Tibial nerve (tissue), 4 donors: ENCODE results near the gene CDH5. TPM values are rescaled to one million over a fixed set of nuclear protein-coding genes. Genes with fewer than 3 reads are reported as not detected.

Source experiments
- DNase-seq, 2 donors: peaks; one replicate each; pipeline ENCODE4 v3.0.0-alpha.2; 2019; ENCODE audit warnings: low spot score in 2 of 2
- H3K27ac ChIP-seq, 4 donors: fragments of 200-600 bp; sonication (generic) in 3 of 4; one replicate each; pipeline ENCODE4 v1.5.1; 2017 to 2019; ENCODE audit warnings: mild to moderate bottlenecking in 1 of 4
- H3K27me3 ChIP-seq, 2 donors: fragments of 200-600 bp; sonication (generic) in 1 of 2; one replicate each; pipeline versions ENCODE4 v1.5.1 to v1.6.0; 2017 to 2019
- H3K36me3 ChIP-seq, 3 donors: fragments of 200-600 bp; sonication (generic); one replicate each; pipeline ENCODE4 v1.5.1; 2018 to 2019
- H3K4me1 ChIP-seq, 4 donors: fragments of 200-600 bp; sonication (generic) in 3 of 4; one replicate each; pipeline ENCODE4 v1.5.1; 2017 to 2019
- H3K4me3 ChIP-seq, 4 donors: fragments of 200-600 bp; sonication (generic) in 3 of 4; one replicate each; pipeline ENCODE4 v1.5.1; 2017 to 2019; ENCODE audit warnings: mild to moderate bottlenecking in 1 of 4, moderate library complexity in 1 of 4
- H3K9me3 ChIP-seq, 4 donors: fragments of 200-600 bp; sonication (generic) in 3 of 4; one replicate each; pipeline ENCODE4 v1.5.1; 2017 to 2019
- CTCF ChIP-seq, 5 experiments: fragments of 200-600 bp in 3 of 5; fragments of 450-650 bp in 2 of 5; sonication (generic) in 3 of 5; IDR thresholded peaks; one replicate each; pipeline ENCODE4 v1.5.1; 2016 to 2019; ENCODE audit warnings: antibody characterized with exemption in 5 of 5, mild to moderate bottlenecking in 3 of 5, moderate library complexity in 2 of 5
- EP300 ChIP-seq, 2 donors: sonication (generic); formaldehyde crosslinking; IDR thresholded peaks; one replicate each; pipeline ENCODE4 v1.6.1; 2017; ENCODE audit warnings: antibody characterized with exemption in 2 of 2, mild to moderate bottlenecking in 1 of 2
- POLR2A ChIP-seq, 2 donors: fragments of 450-650 bp; IDR thresholded peaks; one replicate each; pipeline ENCODE4 v1.6.1; 2017; ENCODE audit warnings: antibody characterized with exemption in 2 of 2, mild to moderate bottlenecking in 2 of 2, moderate library complexity in 2 of 2
- WGBS, 2 donors: methylation state at CpG; one replicate each; pipeline ENCODE4 v1.1.5; 2018; 5-methylcytosine and 5-hydroxymethylcytosine counted together
- total RNA-seq, 4 donors: library from RNA; depleted of rRNA; stranded (reverse); fragments of >200 nt; gene quantifications; one replicate each; pipeline ENCODE4 v1.1.0, GENCODE V29; 2016

CDH5 gene
- 10 to 100 TPM; 47.3 to 79.3 (median 67.0) TPM for total RNA-seq

GRCh38 chr16:66366433-66367299 is at the start of gene CDH5:
CDH5 (plus strand) TSS chr16:66366691; CDS start chr16:66379338, 12,647 bp downstream.
- Histone ChIP-seq H3K27ac (peak within 1 kb of the TSS; percentile 58 to 91 (median 74)), H3K36me3 (no peaks in the 10 kb centered on the region), H3K4me3 (peak within 1 kb of the TSS; percentile 16 to 53 (median 21)), H3K27me3 (peaks cover 0 to 22% of the 10 kb centered on the region in 2 donors), H3K9me3 (no peaks in the 10 kb centered on the region), H3K4me1 (peaks cover 0 to 69% (median 16%) of the 10 kb centered on the region in 4 donors)
- TF ChIP-seq CTCF (IDR thresholded peaks at IDR 0.05) = no peak
- TF ChIP-seq EP300 (IDR thresholded peaks at IDR 0.05) = peak in 1 of 2 donors; percentile 63
- TF ChIP-seq POLR2A (IDR thresholded peaks at IDR 0.05) = peak in 1 of 2 donors; percentile 32
- peak; percentile 44 to 65 for DNase-seq
- WGBS, 2 donors = 51 to 68% methylated on average over 17 to 19 of the region's 25 CpGs

GRCh38 chr16:66318505-66318904 is 48.0 kb upstream of the CDH5 start:
- DNase-seq = no peak
- peaks cover 0 to 13% (median 3%) of the 10 kb centered on the region in 4 donors for H3K4me1 ChIP-seq
- TF ChIP-seq CTCF (IDR thresholded peaks at IDR 0.05) (no peak), EP300 (IDR thresholded peaks at IDR 0.05) (no peak), POLR2A (IDR thresholded peaks at IDR 0.05) (no peak)
- H3K36me3 ChIP-seq = no peaks in the 10 kb centered on the region
- 82 to 96% methylated on average over 1 of the region's 1 CpG for WGBS, 2 donors
- no peaks in the 10 kb centered on the region for H3K27me3 ChIP-seq
- H3K4me3 ChIP-seq = no peak overlapping the region
- H3K27ac ChIP-seq = no peak overlapping the region
- H3K9me3 ChIP-seq = no peaks in the 10 kb centered on the region

- no peak for DNase-seq
- no peaks in the 10 kb centered on the region for H3K9me3 ChIP-seq
- H3K27me3 ChIP-seq = no peaks in the 10 kb centered on the region
- no peaks in the 10 kb centered on the region for H3K36me3 ChIP-seq
- TF ChIP-seq CTCF (IDR thresholded peaks at IDR 0.05) = no peak
- no peak for TF ChIP-seq EP300 (IDR thresholded peaks at IDR 0.05)
- no peak for TF ChIP-seq POLR2A (IDR thresholded peaks at IDR 0.05)
- H3K4me3 ChIP-seq = no peak overlapping the region
- no peak overlapping the region for H3K27ac ChIP-seq
- no peaks in the 10 kb centered on the region for H3K4me1 ChIP-seq
Observed at GRCh38 chr16:66320774-66321173, 45.7 kb upstream of the CDH5 start.

- Histone ChIP-seq H3K9me3 (no peaks in the 10 kb centered on the region), H3K27me3 (no peaks in the 10 kb centered on the region), H3K4me1 (peaks cover 0 to 9% (median 0%) of the 10 kb centered on the region in 4 donors), H3K27ac (no peak overlapping the region), H3K4me3 (no peak overlapping the region), H3K36me3 (no peaks in the 10 kb centered on the region)
- DNase-seq = no peak
- 57 to 61% methylated on average over 4 of the region's 4 CpGs for WGBS, 2 donors
- no peak for TF ChIP-seq EP300 (IDR thresholded peaks at IDR 0.05)
- no peak for TF ChIP-seq POLR2A (IDR thresholded peaks at IDR 0.05)
- no peak for TF ChIP-seq CTCF (IDR thresholded peaks at IDR 0.05)
Observed at GRCh38 chr16:66322174-66322573, 44.3 kb upstream of the CDH5 start.

GRCh38 chr16:66324815-66325515 is 41.5 kb upstream of the CDH5 start:
- H3K27ac ChIP-seq = no peak overlapping the region
- peaks cover 0 to 11% (median 0%) of the 10 kb centered on the region in 4 donors for H3K4me1 ChIP-seq
- no peak for DNase-seq
- TF ChIP-seq CTCF (IDR thresholded peaks at IDR 0.05) (no peak), EP300 (IDR thresholded peaks at IDR 0.05) (no peak), POLR2A (IDR thresholded peaks at IDR 0.05) (no peak)
- no peaks in the 10 kb centered on the region for H3K36me3 ChIP-seq
- no peaks in the 10 kb centered on the region for H3K27me3 ChIP-seq
- no peak overlapping the region for H3K4me3 ChIP-seq
- H3K9me3 ChIP-seq = no peaks in the 10 kb centered on the region
- WGBS, 2 donors = 70 to 75% methylated on average over 11 of the region's 11 CpGs
